ENCODE measurements around the gene RNF187. TPM values are rescaled to one million over a fixed set of nuclear protein-coding genes. Genes with fewer than 3 reads are reported as not detected.
A peak's percentile ranks its signal among the peaks of the same experiment; 100 is the strongest.

The RNF187 gene
- total and polyA plus RNA-seq, 2 of the 4 experiments (the other 2 are of a cell fraction): 14.0 to 55.4 TPM

GRCh38 chr1:228457396-228458176 is 29.6 kb upstream of the RNF187 start (continued):
- no peak for TF ChIP-seq RCOR1 (IDR thresholded peaks at IDR 0.05; ENCODE audit: insufficient replicate concordance, low read length)

- peak; percentile 55 for ATAC-seq (ENCODE audit: low read depth)
- no TSS peak for BruUV-seq (replicated peaks)
- no peak overlapping the region for H3K27ac ChIP-seq (ENCODE audit: insufficient read depth, low read length)
These were observed 27.8 kb upstream of the RNF187 start for GRCh38 chr1:228459091-228459993.

More at GRCh38 chr1:228459091-228459993, 27.8 kb upstream of the RNF187 start:
- no peaks in the 10 kb centered on the region for H3K36me3 ChIP-seq (ENCODE audit: control insufficient read depth, insufficient read depth, low read length)
- intact Hi-C loops (cut with micrococcal nuclease) (loop anchor here (1.0 to 5.0 kb wide), 4 partner anchors 26 to 247 kb away; no protein-coding TSS in a partner anchor), in situ Hi-C loops (cut with MboI; ENCODE audit: low sequenced_read_pairs) (no loop called here), dilution Hi-C loops (cut with HindIII; ENCODE audit: low sequenced_read_pairs, unreplicated experiment) (no loop called here)
- POLR2A ChIA-PET (ENCODE audit: unreplicated experiment): interaction anchor here (0.7 kb wide), 2 partner anchors 24 to 150 kb away, joined by 4 to 12 read pairs; no protein-coding TSS in a partner anchor
- peaks cover 11 to 18% of the 10 kb centered on the region in 2 experiments for H3K79me1 ChIP-seq (ENCODE audit: low read depth in 1 of 2, low read length in 2 of 2)
- peaks cover 2% of the 10 kb centered on the region; the same call in 1 of the 2 replicates for H3K4me1 ChIP-seq (ENCODE audit: control insufficient read depth, insufficient read depth, low read length)
- no peaks in the 10 kb centered on the region for H3K9me1 ChIP-seq (ENCODE audit: insufficient read depth, low read length)
- H4K5ac ChIP-seq (ENCODE audit: low read depth, low read length): no peak overlapping the region
- H4K8ac ChIP-seq (ENCODE audit: low read depth in 2 of 2, low read length in 2 of 2): peak overlapping the region; percentile 69 to 76; a peak in 3 of 4 replicates
- WGBS, 2 experiments (ENCODE audit: extremely low coverage in 2 of 2, insufficient read length in 1 of 2): 4% methylated on average over 22 of the region's 41 CpGs; no CpG with 5 or more reads in 1 of the 2 experiments
- no peak overlapping the region; the same call in 1 of the 2 replicates for H2AK5ac ChIP-seq (ENCODE audit: low read depth, low read length)
- H3K56ac ChIP-seq (ENCODE audit: extremely low read depth, insufficient read depth, low read length): no peak overlapping the region; the same call in 1 of the 2 replicates
- peak overlapping the region; percentile 50 for H3K4me3 ChIP-seq (ENCODE audit: insufficient read depth, low read depth, low read length)
- H2BK20ac ChIP-seq (ENCODE audit: low read depth, low read length): no peak overlapping the region
- H2BK15ac ChIP-seq (ENCODE audit: low read depth, low read length): no peak overlapping the region
- H3K4ac ChIP-seq (ENCODE audit: low read depth, low read length): peak overlapping the region; percentile 69
- H2AK9ac ChIP-seq (replicated peaks; ENCODE audit: low read depth, low read length, poor library complexity): peak overlapping the region; percentile 60
- peaks cover 3% of the 10 kb centered on the region for H4K20me1 ChIP-seq (ENCODE audit: insufficient read depth, low read length)
- H3K27me3 ChIP-seq (ENCODE audit: control insufficient read depth, insufficient read depth, low read length): no peaks in the 10 kb centered on the region
- peak overlapping the region; percentile 95 for H2AFZ ChIP-seq (replicated peaks; ENCODE audit: low read length, poor library complexity)
- H3K18ac ChIP-seq (ENCODE audit: low read depth, low read length): no peak overlapping the region
- peak overlapping the region; percentile 63; the same call in 1 of the 2 replicates for H3K23ac ChIP-seq (ENCODE audit: low read depth, low read length)
- no peaks in the 10 kb centered on the region for H3K9me3 ChIP-seq (ENCODE audit: control insufficient read depth, insufficient read depth, low read length)
- TF ChIP-seq BHLHE40 (IDR thresholded peaks at IDR 0.05; ENCODE audit: low read depth, low read length) (no peak), RAD21 (IDR thresholded peaks at IDR 0.05; ENCODE audit: low read length) (0 out of 2 replicates have a peak, but pooled peaks have one; percentile 21), POLR2A (IDR thresholded peaks at IDR 0.05; ENCODE audit: low read depth, low read length) (no peak), SMC3 (IDR thresholded peaks at IDR 0.05; ENCODE audit: low read depth, low read length) (0 out of 2 replicates have a peak, but pooled peaks have one; percentile 21), CTCF (conservative IDR thresholded peaks at IDR 0.05; ENCODE audit: low read depth, low read length) (peak; percentile 71), RCOR1 (IDR thresholded peaks at IDR 0.05; ENCODE audit: insufficient replicate concordance, low read length) (no peak), CEBPB (IDR thresholded peaks at IDR 0.05; ENCODE audit: low read depth, low read length) (peak; percentile 92)
- no peak overlapping the region for H4K91ac ChIP-seq (ENCODE audit: insufficient read depth, low read depth, low read length)
- peak overlapping the region; percentile 43; the same call in 1 of the 2 replicates for H3K9ac ChIP-seq (ENCODE audit: low read depth, low read length)
- no peak overlapping the region for H2BK5ac ChIP-seq (ENCODE audit: low read depth, low read length, poor library complexity, severe bottlenecking)
- peak; percentile 85 for DNase-seq
- CTCF ChIA-PET: interaction anchor here (0.7 to 1.0 kb wide), 2 partner anchors 18 to 19 kb away, joined by 4 to 5 read pairs; no protein-coding TSS in a partner anchor
- peak overlapping the region; percentile 96 for H3K4me2 ChIP-seq (ENCODE audit: low read depth, low read length)
- H3K14ac ChIP-seq (replicated peaks; ENCODE audit: low read depth, low read length): no peak overlapping the region
- H2BK120ac ChIP-seq (ENCODE audit: low read depth, low read length): 0 out of 2 replicates have a peak overlapping the region, but pooled peaks have one; percentile 3
